H9 (cell line): ENCODE results near the gene SUMO2. TPM values are rescaled to one million over a fixed set of nuclear protein-coding genes. Genes with fewer than 3 reads are reported as not detected.

Experiments
- DNase-seq: peaks from one replicate; pipeline ENCODE4 v3.0.0-alpha.2; 2017
- H2AFZ ChIP-seq: one replicate; pipeline ENCODE4 v1.6.1; 2013; ENCODE audit warnings: mild to moderate bottlenecking, low read length, control low read depth, moderate library complexity
- H2AK5ac ChIP-seq: 2 replicates; pipeline ENCODE4 v1.6.1; 2013; ENCODE audit warnings: low read length, control low read depth, mixed read lengths; ENCODE audit not compliant: insufficient read length
- H2BK120ac ChIP-seq: one replicate; pipeline ENCODE4 v1.6.1; 2013; ENCODE audit warnings: low read depth, mild to moderate bottlenecking, low read length, control low read depth, inconsistent platforms; ENCODE audit not compliant: poor library complexity, severe bottlenecking
- H2BK12ac ChIP-seq: 2 replicates; pipeline ENCODE4 v1.6.1; 2013; ENCODE audit warnings: low read length, control low read depth, mixed read lengths, low read depth; ENCODE audit not compliant: insufficient read length
- H2BK15ac ChIP-seq: 2 replicates; pipeline ENCODE4 v1.6.1; 2013; ENCODE audit warnings: low read depth, low read length, control low read depth
- H2BK20ac ChIP-seq: one replicate; pipeline ENCODE4 v1.6.1; 2013; ENCODE audit warnings: low read depth, mild to moderate bottlenecking, low read length, control low read depth, inconsistent platforms; ENCODE audit not compliant: poor library complexity, severe bottlenecking
- H2BK5ac ChIP-seq: 2 replicates; pipeline ENCODE4 v1.6.1; 2013; ENCODE audit warnings: low read length, control low read depth, mixed read lengths; ENCODE audit not compliant: insufficient read length
- H3K14ac ChIP-seq: 2 replicates; pipeline ENCODE4 v1.6.1; 2013; ENCODE audit warnings: low read length, control low read depth; ENCODE audit not compliant: insufficient read depth
- H3K18ac ChIP-seq: 2 replicates; pipeline ENCODE4 v1.6.1; 2013; ENCODE audit warnings: low read depth, mild to moderate bottlenecking, mixed read lengths, low read length, control low read depth; ENCODE audit not compliant: insufficient read length
- H3K23ac ChIP-seq: 2 replicates; pipeline ENCODE4 v1.6.1; 2013; ENCODE audit warnings: low read length, control low read depth, mixed read lengths, low read depth; ENCODE audit not compliant: insufficient read length
- H3K23me2 ChIP-seq: 2 replicates; pipeline ENCODE4 v1.6.1; 2013; ENCODE audit warnings: low read depth, mild to moderate bottlenecking, mixed read lengths, low read length, control low read depth; ENCODE audit not compliant: insufficient read length, poor library complexity, severe bottlenecking
- H3K27ac ChIP-seq: 2 replicates; pipeline ENCODE4 v1.5.1; 2013; ENCODE audit warnings: low read length, control low read depth, mixed read lengths, low read depth; ENCODE audit not compliant: insufficient read length
- H3K27me3 ChIP-seq: 2 replicates; pipeline ENCODE4 v1.6.1; 2013; ENCODE audit warnings: low read length, control low read depth, inconsistent platforms; ENCODE audit not compliant: insufficient read depth
- H3K4ac ChIP-seq: 2 replicates; pipeline ENCODE4 v1.6.1; 2013; ENCODE audit warnings: low read depth, mild to moderate bottlenecking, control low read depth, inconsistent platforms, low read length, moderate library complexity
- H3K4me1 ChIP-seq: 2 replicates; pipeline ENCODE4 v1.6.1; 2013; ENCODE audit warnings: low read length, control low read depth, inconsistent platforms; ENCODE audit not compliant: insufficient read depth
- H3K4me2 ChIP-seq: 2 replicates; pipeline ENCODE4 v1.6.1; 2013; ENCODE audit warnings: low read length, control low read depth, mixed read lengths; ENCODE audit not compliant: insufficient read length, insufficient read depth
- H3K56ac ChIP-seq: 2 replicates; pipeline ENCODE4 v1.6.1; 2013; ENCODE audit warnings: low read depth, mild to moderate bottlenecking, mixed read lengths, low read length, control low read depth; ENCODE audit not compliant: insufficient read length
- H3K79me1 ChIP-seq: 2 replicates; pipeline ENCODE4 v1.6.1; 2013; ENCODE audit warnings: low read depth, mild to moderate bottlenecking, moderate library complexity, low read length, control low read depth, inconsistent platforms; ENCODE audit not compliant: insufficient read depth, poor library complexity, severe bottlenecking
- H3K79me2 ChIP-seq: 2 replicates; pipeline ENCODE4 v1.6.1; 2013; ENCODE audit warnings: low read length, control low read depth, inconsistent platforms; ENCODE audit not compliant: insufficient read depth
- H3K9ac ChIP-seq: 2 replicates; pipeline ENCODE4 v1.6.1; 2013; ENCODE audit warnings: low read length, control low read depth, mixed read lengths; ENCODE audit not compliant: insufficient read length; ENCODE audit errors: extremely low read depth
- H3K9me3 ChIP-seq: one replicate; pipeline ENCODE4 v1.6.1; 2013; ENCODE audit warnings: low read depth, low read length, inconsistent platforms; ENCODE audit not compliant: control insufficient read depth
- H3T11ph ChIP-seq: one replicate; pipeline ENCODE4 v1.6.1; 2013; ENCODE audit warnings: mild to moderate bottlenecking, low read length, control low read depth, inconsistent platforms
- H4K20me1 ChIP-seq: one replicate; pipeline ENCODE4 v1.6.1; 2013; ENCODE audit not compliant: control insufficient read depth, insufficient read length, insufficient read depth
- H4K5ac ChIP-seq: 2 replicates; pipeline ENCODE4 v1.6.1; 2013; ENCODE audit warnings: low read depth, mild to moderate bottlenecking, mixed read lengths, low read length, control low read depth; ENCODE audit not compliant: insufficient read length
- H4K8ac ChIP-seq: replicated peaks from 2 replicates; pipeline ENCODE4 v1.6.1; 2013; ENCODE audit warnings: low read length, control low read depth, mixed read lengths, low read depth; ENCODE audit not compliant: insufficient read length
- H4K91ac ChIP-seq: 2 replicates; pipeline ENCODE4 v1.6.1; 2013; ENCODE audit warnings: low read depth, mild to moderate bottlenecking, moderate library complexity, mixed read lengths, low read length, control low read depth; ENCODE audit not compliant: insufficient read length
- H3K27ac Mint-ChIP-seq, 3 experiments: 2 replicates in 2 of 3; 3 replicates in 1 of 3; pipeline ENCODE4 v1.8.0; 2020 to 2021; ENCODE audit warnings: mixed read lengths in 3 of 3, mild to moderate bottlenecking in 1 of 3, moderate library complexity in 1 of 3
- H3K27me3 Mint-ChIP-seq: 2 replicates; pipeline ENCODE4 v1.8.0; 2021; ENCODE audit warnings: low read depth, mild to moderate bottlenecking, moderate library complexity, mixed read lengths
- H3K36me3 Mint-ChIP-seq, 3 experiments: 2 replicates in 2 of 3; 3 replicates in 1 of 3; pipeline ENCODE4 v1.8.0; 2020 to 2021; ENCODE audit warnings: low read depth in 3 of 3, mixed read lengths in 3 of 3; ENCODE audit not compliant: insufficient read depth in 1 of 3
- H3K4me1 Mint-ChIP-seq, 2 experiments: 2 replicates each; pipeline ENCODE4 v1.8.0; 2020; ENCODE audit warnings: mixed read lengths in 2 of 2
- H3K4me3 Mint-ChIP-seq, 2 experiments: 2 replicates in 1 of 2; 3 replicates in 1 of 2; pipeline ENCODE4 v1.8.0; 2020 to 2021; ENCODE audit warnings: mild to moderate bottlenecking in 2 of 2, mixed read lengths in 2 of 2, moderate library complexity in 1 of 2
- H3K9me3 Mint-ChIP-seq, 2 experiments: 2 replicates in 1 of 2; 3 replicates in 1 of 2; pipeline ENCODE4 v1.8.0; 2020; ENCODE audit warnings: mild to moderate bottlenecking in 2 of 2, mixed read lengths in 2 of 2, moderate library complexity in 1 of 2
- CTCF ChIP-seq: fragments of 200-600 bp; sonication (generic); conservative IDR thresholded peaks from 3 replicates; pipeline ENCODE4 v1.8.0; 2021; ENCODE audit warnings: antibody characterized with exemption, mild to moderate bottlenecking
- WGBS: extraction: QIAGEN DNeasy Blood & Tissue Kit; methylation state at CpG from one replicate; pipeline ENCODE4 v1.1.7; 2013; ENCODE audit warnings: missing lambda C conversion rate, low lambda C conversion rate, mixed read lengths; ENCODE audit not compliant: insufficient read length; ENCODE audit errors: extremely low coverage; 5-methylcytosine and 5-hydroxymethylcytosine counted together
- total RNA-seq: library from RNA; stranded (reverse); gene quantifications from 2 replicates; pipeline ENCODE4 v1.2.1, GENCODE V29; 2021

Gene SUMO2
- total RNA-seq, 1 experiment from 2014 or later: 813 TPM

DNA sequence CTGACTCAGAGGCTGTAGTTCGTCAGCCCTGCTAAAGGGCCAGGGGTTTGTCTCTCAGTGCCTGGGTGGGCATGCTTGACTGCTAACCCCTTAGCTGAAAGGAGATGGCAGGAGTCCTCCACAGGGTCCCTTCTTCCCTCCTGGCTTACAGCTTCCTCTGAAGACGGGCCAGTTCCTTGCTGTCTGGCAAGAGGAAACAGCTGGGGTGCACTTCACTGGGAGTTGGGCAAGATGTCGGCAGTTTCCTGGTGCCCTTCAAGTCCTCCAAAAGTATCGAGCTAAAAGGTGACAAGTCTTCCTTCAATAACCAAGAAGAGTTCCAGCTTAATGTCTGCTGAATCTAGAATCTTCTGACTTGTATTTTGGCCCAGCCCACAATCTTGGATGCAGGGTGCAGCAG lies 46.1 kb upstream of the SUMO2 start:
- Histone ChIP-seq H4K5ac (no peak overlapping the region), H2BK20ac (no peak overlapping the region), H3K56ac (no peak overlapping the region), H4K20me1 (no peaks in the 10 kb centered on the region), H3K23ac (no peak overlapping the region), H3T11ph (no peak overlapping the region), H3K9ac (no peak overlapping the region), H4K91ac (no peak overlapping the region), H2AK5ac (no peak overlapping the region), H3K4ac (no peak overlapping the region), H3K79me1 (no peaks in the 10 kb centered on the region), H2BK12ac (no peak overlapping the region), H3K4me2 (no peak overlapping the region), H3K27me3 (no peaks in the 10 kb centered on the region), H3K18ac (no peak overlapping the region), H3K14ac (no peak overlapping the region), H2BK120ac (no peak overlapping the region), H3K9me3 (no peaks in the 10 kb centered on the region), H3K27ac (no peak overlapping the region), H4K8ac (no peak overlapping the region), H2BK15ac (no peak overlapping the region), H3K23me2 (no peaks in the 10 kb centered on the region), H2BK5ac (no peak overlapping the region), H3K4me1 (no peaks in the 10 kb centered on the region), H2AFZ (no peak overlapping the region), H3K79me2 (no peaks in the 10 kb centered on the region)
- no peak overlapping the region for H3K4me3 Mint-ChIP-seq
- H3K9me3 Mint-ChIP-seq: no peaks in the 10 kb centered on the region
- WGBS: no CpG with 5 or more reads among the region's 4 CpGs
- no peak overlapping the region for H3K27ac Mint-ChIP-seq
- H3K27me3 Mint-ChIP-seq: no peaks in the 10 kb centered on the region
- peaks cover 43 to 91% (median 85%) of the 10 kb centered on the region in 3 experiments for H3K36me3 Mint-ChIP-seq
- no peaks in the 10 kb centered on the region for H3K4me1 Mint-ChIP-seq
- no peak for DNase-seq
- TF ChIP-seq CTCF: no peak
